Measurements from ENCODE around the gene SLIT1.

SLIT1 gene

DNA sequence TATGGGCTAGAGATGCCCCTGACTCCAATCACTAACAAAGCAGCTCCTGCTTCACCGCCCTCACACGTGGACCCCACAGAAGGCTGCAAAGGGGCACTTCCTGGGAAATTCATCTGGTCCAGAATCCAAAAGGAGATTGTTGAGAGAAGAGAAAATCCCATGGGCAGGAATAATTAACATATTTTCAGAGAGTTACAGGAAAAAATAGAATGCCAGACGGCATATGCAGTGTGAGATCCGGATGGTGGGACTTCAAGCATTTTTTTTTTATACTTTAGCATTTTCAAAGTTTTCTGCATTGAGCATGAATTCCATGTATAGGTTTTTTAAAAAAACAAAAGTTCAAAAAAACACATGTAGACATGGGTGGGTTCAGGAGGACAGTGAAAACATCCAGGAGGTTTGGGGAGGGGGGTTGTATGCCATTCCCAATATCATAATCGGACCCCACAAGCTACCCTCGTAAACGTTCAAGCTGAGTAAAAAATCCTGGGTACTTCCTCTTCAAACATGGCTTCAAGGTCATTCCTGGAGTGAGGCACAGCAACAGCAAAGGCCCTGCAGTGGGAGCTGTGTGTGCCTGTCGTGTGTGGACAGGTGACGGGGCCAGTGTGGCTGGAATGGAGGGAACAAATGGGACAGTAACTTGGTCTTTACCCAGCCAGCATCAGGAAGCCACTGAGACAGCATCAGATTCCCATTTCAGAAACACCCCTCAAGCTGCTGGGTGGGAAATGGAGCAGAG lies 128.1 kb downstream of the SLIT1 start:
- H3K27ac ChIP-seq (ENCODE audit: insufficient read depth, low read length, poor library complexity, severe bottlenecking): no peak overlapping the region
- H3K4me1 ChIP-seq (ENCODE audit: control insufficient read depth, insufficient read depth, low read length, poor library complexity, severe bottlenecking): no peaks in the 10 kb centered on the region
- H3K27me3 ChIP-seq (replicated peaks; ENCODE audit: control insufficient read depth, insufficient read depth, low read length, poor library complexity, severe bottlenecking): no peaks in the 10 kb centered on the region
- H3K36me3 ChIP-seq (ENCODE audit: control insufficient read depth, insufficient read depth, low read length): no peaks in the 10 kb centered on the region
- H3K4me3 ChIP-seq (ENCODE audit: insufficient read depth, low read depth, low read length, poor library complexity, severe bottlenecking): no peak overlapping the region
- DNase-seq: no peak
- no peaks in the 10 kb centered on the region for H3K9me3 ChIP-seq (ENCODE audit: control insufficient read depth, low read length)

DNA sequence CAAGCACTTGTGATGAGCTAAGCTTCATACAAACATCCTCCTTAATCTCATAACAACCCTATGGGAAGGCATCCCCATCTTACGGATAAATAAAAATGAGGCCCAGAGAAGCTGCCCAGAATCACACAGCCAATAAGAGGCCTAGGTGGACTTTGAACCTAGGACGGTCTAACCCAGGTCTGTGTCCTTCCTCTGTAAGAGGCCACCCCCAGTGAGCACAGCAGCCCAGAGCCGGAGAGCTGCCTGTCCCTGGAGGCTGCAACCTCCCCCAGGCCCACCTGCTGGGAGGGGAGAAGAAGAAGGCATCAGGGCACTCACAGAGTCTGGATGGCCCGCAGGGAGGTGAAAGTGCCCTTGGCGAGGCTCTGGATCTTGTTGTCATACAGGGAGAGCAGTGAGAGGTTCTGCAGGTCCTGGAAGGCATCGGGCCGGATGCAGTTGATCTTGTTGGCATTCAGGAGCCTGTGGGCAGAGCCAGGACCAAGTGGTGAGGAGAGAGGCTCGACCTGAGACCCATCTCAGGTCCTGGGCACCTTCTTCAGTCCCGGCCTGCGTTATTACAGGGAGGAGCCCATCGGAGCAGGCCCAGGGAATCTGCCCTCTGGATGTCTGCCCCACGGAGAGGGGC lies 129.6 kb downstream of the SLIT1 start:
- DNase-seq: no peak
- H3K9me3 ChIP-seq (ENCODE audit: control insufficient read depth, low read length): no peaks in the 10 kb centered on the region
- H3K27ac ChIP-seq (ENCODE audit: insufficient read depth, low read length, poor library complexity, severe bottlenecking): no peak overlapping the region
- no peak overlapping the region for H3K4me3 ChIP-seq (ENCODE audit: insufficient read depth, low read depth, low read length, poor library complexity, severe bottlenecking)
- no peaks in the 10 kb centered on the region for H3K4me1 ChIP-seq (ENCODE audit: control insufficient read depth, insufficient read depth, low read length, poor library complexity, severe bottlenecking)
- no peaks in the 10 kb centered on the region for H3K27me3 ChIP-seq (replicated peaks; ENCODE audit: control insufficient read depth, insufficient read depth, low read length, poor library complexity, severe bottlenecking)
- no peaks in the 10 kb centered on the region for H3K36me3 ChIP-seq (ENCODE audit: control insufficient read depth, insufficient read depth, low read length)

DNA sequence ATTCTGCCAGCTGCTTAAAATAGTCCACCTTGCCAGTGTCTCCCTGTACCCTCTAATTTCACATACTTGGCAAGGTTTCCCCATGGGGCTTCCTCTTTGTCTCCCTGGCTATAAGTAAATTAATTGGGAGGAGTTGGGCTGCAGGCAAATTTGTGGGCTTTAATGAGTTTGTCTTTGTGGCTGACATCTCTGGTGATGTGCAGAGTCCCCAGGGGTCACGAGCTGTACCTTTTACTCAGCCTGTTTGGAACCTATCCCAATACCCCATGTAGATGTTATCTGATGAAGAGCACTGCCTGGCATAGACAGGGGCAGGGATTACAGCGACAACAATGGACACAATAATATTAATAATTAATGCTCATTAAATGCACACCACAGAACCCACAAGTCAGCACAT lies 132.5 kb downstream of the SLIT1 start:
- H3K9me3 ChIP-seq (ENCODE audit: control insufficient read depth, low read length): no peaks in the 10 kb centered on the region
- H3K27me3 ChIP-seq (replicated peaks; ENCODE audit: control insufficient read depth, insufficient read depth, low read length, poor library complexity, severe bottlenecking): no peaks in the 10 kb centered on the region
- H3K36me3 ChIP-seq (ENCODE audit: control insufficient read depth, insufficient read depth, low read length): no peaks in the 10 kb centered on the region
- no peak overlapping the region for H3K4me3 ChIP-seq (ENCODE audit: insufficient read depth, low read depth, low read length, poor library complexity, severe bottlenecking)
- no peak for DNase-seq
- H3K27ac ChIP-seq (ENCODE audit: insufficient read depth, low read length, poor library complexity, severe bottlenecking): no peak overlapping the region
- H3K4me1 ChIP-seq (ENCODE audit: control insufficient read depth, insufficient read depth, low read length, poor library complexity, severe bottlenecking): no peaks in the 10 kb centered on the region

DNA sequence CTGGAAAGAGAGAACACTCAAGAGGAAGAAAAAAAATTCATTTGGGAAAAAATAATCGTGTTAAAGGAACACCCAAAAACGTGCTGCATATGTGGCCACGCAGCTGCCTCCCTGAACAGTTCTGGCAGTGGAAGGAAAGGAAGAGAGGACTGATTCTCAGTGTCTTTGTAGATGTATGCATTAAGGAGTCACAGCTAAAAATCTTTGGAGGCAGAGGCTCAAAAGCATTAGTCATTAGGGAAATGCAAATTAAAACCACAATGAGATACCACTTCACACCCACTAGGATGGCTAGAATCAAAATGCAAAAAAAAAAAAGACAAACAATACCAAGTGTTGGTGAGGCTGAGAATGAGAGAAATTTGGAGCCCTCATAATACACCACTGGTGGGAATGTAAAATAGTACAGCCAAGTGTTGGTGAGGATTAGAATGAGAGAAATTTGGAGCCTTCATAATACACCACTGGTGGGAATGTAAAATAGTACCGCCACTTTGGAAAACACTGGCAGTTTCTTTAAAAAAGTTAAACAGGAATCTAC lies 134.7 kb downstream of the SLIT1 start:
- Histone ChIP-seq H3K4me3 (ENCODE audit: insufficient read depth, low read depth, low read length, poor library complexity, severe bottlenecking) (no peak overlapping the region), H3K27me3 (replicated peaks; ENCODE audit: control insufficient read depth, insufficient read depth, low read length, poor library complexity, severe bottlenecking) (no peaks in the 10 kb centered on the region), H3K27ac (ENCODE audit: insufficient read depth, low read length, poor library complexity, severe bottlenecking) (no peak overlapping the region), H3K36me3 (ENCODE audit: control insufficient read depth, insufficient read depth, low read length) (no peaks in the 10 kb centered on the region), H3K4me1 (ENCODE audit: control insufficient read depth, insufficient read depth, low read length, poor library complexity, severe bottlenecking) (no peaks in the 10 kb centered on the region), H3K9me3 (ENCODE audit: control insufficient read depth, low read length) (no peaks in the 10 kb centered on the region)
- DNase-seq: no peak

DNA sequence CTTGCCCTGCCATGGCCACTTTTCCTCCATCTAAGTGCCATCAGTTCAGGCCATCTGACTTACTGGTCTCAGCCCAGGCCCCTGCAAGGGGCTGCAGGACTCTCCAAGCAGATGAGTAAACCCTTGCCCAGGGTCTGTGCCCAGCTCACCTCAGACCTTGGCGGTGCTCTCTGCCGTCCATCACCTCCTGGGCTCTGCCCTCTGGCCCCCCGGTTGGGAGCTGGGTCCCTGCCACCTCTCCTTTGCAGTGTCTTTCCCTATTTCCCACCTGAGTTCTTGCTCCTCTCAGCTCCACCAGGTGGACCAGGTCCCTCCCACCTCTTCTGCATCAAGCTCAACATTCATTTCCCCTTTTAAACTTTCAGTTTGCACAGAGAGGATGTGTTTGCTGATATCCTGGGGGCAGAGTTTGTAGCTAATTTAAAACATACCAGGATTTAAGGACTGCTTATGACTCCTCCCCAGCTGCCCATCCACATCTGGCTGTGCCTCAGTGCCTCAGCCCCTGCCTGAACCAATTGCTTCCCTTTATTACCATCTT lies 135.5 kb downstream of the SLIT1 start:
- DNase-seq: no peak
- Histone ChIP-seq H3K4me3 (ENCODE audit: insufficient read depth, low read depth, low read length, poor library complexity, severe bottlenecking) (no peak overlapping the region), H3K9me3 (ENCODE audit: control insufficient read depth, low read length) (no peaks in the 10 kb centered on the region), H3K36me3 (ENCODE audit: control insufficient read depth, insufficient read depth, low read length) (no peaks in the 10 kb centered on the region), H3K27me3 (replicated peaks; ENCODE audit: control insufficient read depth, insufficient read depth, low read length, poor library complexity, severe bottlenecking) (no peaks in the 10 kb centered on the region), H3K4me1 (ENCODE audit: control insufficient read depth, insufficient read depth, low read length, poor library complexity, severe bottlenecking) (no peaks in the 10 kb centered on the region), H3K27ac (ENCODE audit: insufficient read depth, low read length, poor library complexity, severe bottlenecking) (no peak overlapping the region)

DNA sequence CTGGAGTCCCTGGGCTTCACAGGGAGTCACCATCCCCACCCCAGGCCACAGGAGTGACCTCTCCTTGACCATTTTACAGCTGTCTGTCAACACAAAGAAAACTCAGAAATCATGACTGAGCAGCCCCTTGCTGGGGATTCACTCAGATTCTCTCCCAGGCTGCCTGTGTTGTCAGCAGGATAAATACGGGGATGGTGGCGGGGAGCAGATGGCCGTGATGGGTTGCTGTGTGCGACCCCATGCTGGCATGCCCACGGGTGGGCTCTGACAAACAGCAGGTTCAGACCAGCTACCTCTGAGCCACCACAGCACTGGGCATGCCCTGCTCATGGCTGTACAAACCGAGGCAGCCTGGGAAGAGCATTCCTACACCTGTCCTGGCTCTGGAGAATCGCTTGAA lies 136.1 kb downstream of the SLIT1 start:
- Histone ChIP-seq H3K27me3 (replicated peaks; ENCODE audit: control insufficient read depth, insufficient read depth, low read length, poor library complexity, severe bottlenecking) (no peaks in the 10 kb centered on the region), H3K9me3 (ENCODE audit: control insufficient read depth, low read length) (no peaks in the 10 kb centered on the region), H3K36me3 (ENCODE audit: control insufficient read depth, insufficient read depth, low read length) (no peaks in the 10 kb centered on the region), H3K27ac (ENCODE audit: insufficient read depth, low read length, poor library complexity, severe bottlenecking) (no peak overlapping the region), H3K4me1 (ENCODE audit: control insufficient read depth, insufficient read depth, low read length, poor library complexity, severe bottlenecking) (no peaks in the 10 kb centered on the region), H3K4me3 (ENCODE audit: insufficient read depth, low read depth, low read length, poor library complexity, severe bottlenecking) (no peak overlapping the region)
- DNase-seq: no peak

DNA sequence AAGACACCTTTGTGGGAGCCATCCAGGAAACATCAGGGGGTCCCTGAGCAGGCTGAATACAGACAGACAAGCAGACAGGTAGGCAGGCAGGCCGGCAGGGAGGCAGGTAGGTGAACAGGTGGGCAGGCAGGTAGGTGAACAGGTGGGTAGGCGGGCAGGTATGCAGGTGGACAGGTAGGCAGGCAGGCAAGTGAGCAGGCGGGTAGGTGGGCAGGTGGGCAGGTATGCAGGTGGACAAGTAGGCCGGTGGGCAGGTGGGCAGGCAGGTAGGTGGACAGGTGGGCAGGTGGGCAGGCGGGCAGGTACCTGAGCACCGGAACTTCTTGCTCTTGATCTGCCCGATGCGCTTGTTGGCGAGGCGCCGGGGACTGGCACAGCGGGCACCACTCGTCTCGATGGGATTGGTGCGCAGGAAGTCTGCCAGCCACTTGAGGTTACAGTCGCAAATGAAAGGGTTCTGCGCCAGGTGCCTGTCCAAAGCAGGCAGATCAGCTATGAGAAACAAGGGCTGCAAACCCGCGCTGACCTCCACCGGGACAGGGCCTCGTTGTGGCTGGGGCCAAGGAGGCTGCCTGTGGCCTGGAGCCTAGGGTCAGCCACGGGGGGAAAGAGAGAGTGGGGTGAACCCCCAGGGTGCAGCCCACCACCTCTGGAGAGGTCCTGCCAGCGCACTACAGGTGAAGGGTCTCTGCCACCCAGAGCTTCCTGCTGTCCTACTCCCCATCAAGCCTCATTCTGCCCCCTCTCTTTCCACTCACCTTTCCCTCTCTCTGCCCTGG lies 136.9 kb downstream of the SLIT1 start:
- Histone ChIP-seq H3K36me3 (ENCODE audit: control insufficient read depth, insufficient read depth, low read length) (no peaks in the 10 kb centered on the region), H3K9me3 (ENCODE audit: control insufficient read depth, low read length) (no peaks in the 10 kb centered on the region), H3K4me3 (ENCODE audit: insufficient read depth, low read depth, low read length, poor library complexity, severe bottlenecking) (no peak overlapping the region), H3K27me3 (replicated peaks; ENCODE audit: control insufficient read depth, insufficient read depth, low read length, poor library complexity, severe bottlenecking) (no peaks in the 10 kb centered on the region), H3K27ac (ENCODE audit: insufficient read depth, low read length, poor library complexity, severe bottlenecking) (no peak overlapping the region), H3K4me1 (ENCODE audit: control insufficient read depth, insufficient read depth, low read length, poor library complexity, severe bottlenecking) (no peaks in the 10 kb centered on the region)
- DNase-seq: no peak

DNA sequence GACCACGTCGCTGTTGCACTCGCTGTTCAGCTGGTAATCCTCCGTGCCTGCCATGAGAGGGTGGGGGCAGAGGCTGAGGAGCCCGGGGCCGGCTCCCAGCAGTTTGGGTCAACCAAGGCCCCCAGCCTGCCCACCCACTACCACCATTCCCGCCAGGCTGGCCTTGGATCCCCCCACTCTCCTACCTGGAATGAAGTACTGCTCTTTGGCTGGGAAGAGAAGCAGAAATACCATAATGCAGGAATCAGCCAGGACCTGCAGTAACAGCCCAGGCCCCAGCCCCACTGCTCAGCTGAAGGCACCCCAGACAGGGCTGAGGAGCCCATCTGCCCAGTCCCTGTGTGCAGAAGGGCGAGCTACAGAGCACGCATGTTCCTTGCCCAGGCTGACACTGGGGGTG lies 138.0 kb downstream of the SLIT1 start:
- Histone ChIP-seq H3K36me3 (ENCODE audit: control insufficient read depth, insufficient read depth, low read length) (no peaks in the 10 kb centered on the region), H3K27me3 (replicated peaks; ENCODE audit: control insufficient read depth, insufficient read depth, low read length, poor library complexity, severe bottlenecking) (no peaks in the 10 kb centered on the region), H3K4me1 (ENCODE audit: control insufficient read depth, insufficient read depth, low read length, poor library complexity, severe bottlenecking) (no peaks in the 10 kb centered on the region), H3K4me3 (ENCODE audit: insufficient read depth, low read depth, low read length, poor library complexity, severe bottlenecking) (no peak overlapping the region), H3K9me3 (ENCODE audit: control insufficient read depth, low read length) (no peaks in the 10 kb centered on the region), H3K27ac (ENCODE audit: insufficient read depth, low read length, poor library complexity, severe bottlenecking) (no peak overlapping the region)
- no peak for DNase-seq

DNA sequence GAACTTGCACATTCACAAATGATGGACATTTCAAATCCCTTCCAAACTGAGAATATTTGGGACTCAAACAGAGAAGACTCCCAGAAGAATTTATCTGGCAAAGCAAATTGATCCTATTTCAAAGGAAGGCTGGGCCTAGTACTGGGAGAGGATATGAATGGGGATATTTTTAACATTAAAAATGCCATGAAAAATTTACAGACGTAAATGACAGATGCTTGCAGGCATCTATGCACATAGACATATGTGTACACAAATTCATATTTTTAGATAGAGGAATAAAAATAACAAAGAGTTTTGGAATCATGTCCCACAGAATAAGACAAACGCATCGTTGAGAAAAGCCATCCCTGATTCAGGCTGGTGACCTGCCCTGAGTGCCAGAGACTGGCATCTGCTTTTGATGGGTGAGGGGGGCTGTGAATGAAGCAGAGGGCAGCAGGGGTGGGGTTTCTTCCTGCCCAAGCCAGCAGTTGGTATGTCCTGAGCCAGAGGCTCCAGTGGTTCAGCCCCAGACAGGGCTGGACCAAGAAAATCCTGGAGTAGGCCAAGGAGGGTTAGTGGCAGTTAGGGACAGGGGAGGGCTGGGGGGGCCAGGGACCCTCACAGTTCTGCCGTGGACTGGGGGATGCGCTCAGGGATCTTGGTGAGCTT lies 138.5 kb downstream of the SLIT1 start:
- DNase-seq: no peak
- H3K27me3 ChIP-seq (replicated peaks; ENCODE audit: control insufficient read depth, insufficient read depth, low read length, poor library complexity, severe bottlenecking): no peaks in the 10 kb centered on the region
- H3K4me1 ChIP-seq (ENCODE audit: control insufficient read depth, insufficient read depth, low read length, poor library complexity, severe bottlenecking): no peaks in the 10 kb centered on the region

More for the DNA sequence above, 138.5 kb downstream of the SLIT1 start:
- no peak overlapping the region for H3K4me3 ChIP-seq (ENCODE audit: insufficient read depth, low read depth, low read length, poor library complexity, severe bottlenecking)
- no peaks in the 10 kb centered on the region for H3K9me3 ChIP-seq (ENCODE audit: control insufficient read depth, low read length)
- H3K36me3 ChIP-seq (ENCODE audit: control insufficient read depth, insufficient read depth, low read length): no peaks in the 10 kb centered on the region
- H3K27ac ChIP-seq (ENCODE audit: insufficient read depth, low read length, poor library complexity, severe bottlenecking): no peak overlapping the region

Data from effector memory CD4-positive, alpha-beta T cell (primary cell).